Ishikawa (cell line): ENCODE measurements around the gene TAF4.

Experiments
- EP300 ChIP-seq: IDR thresholded peaks from 2 replicates; pipeline ENCODE4 v1.6.1; 2012; ENCODE audit warnings: borderline replicate concordance
- FOXM1 ChIP-seq: IDR thresholded peaks from 2 replicates; pipeline ENCODE4 v1.6.1; 2012; ENCODE audit warnings: low read depth, borderline replicate concordance
- RAD21 ChIP-seq: IDR thresholded peaks from 2 replicates; pipeline ENCODE4 v1.6.1; 2012; ENCODE audit warnings: low read depth
- REST ChIP-seq: IDR thresholded peaks from 2 replicates; pipeline ENCODE4 v1.6.1; 2012; ENCODE audit warnings: low read depth, mild to moderate bottlenecking
- TEAD4 ChIP-seq: IDR thresholded peaks from 2 replicates; pipeline ENCODE4 v1.6.1; 2012
- TF ChIP-seq, protein P1 (sequence below): IDR thresholded peaks from 2 replicates; pipeline ENCODE4 v1.6.1; 2012

DNA sequence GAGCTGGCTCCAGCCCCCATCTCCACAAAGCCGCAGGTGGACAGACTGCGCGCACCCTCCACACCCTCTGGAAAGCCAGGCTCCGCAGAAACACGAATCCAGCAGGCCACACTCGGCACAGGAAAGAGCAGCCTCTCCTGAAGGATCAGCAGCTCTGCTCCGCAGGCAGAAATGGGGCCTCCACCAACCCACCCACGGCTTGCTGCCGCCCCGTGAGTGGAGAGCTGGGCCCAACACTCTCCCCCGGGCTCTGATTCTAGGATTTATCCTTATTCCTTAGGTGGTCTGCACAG is 39.2 kb downstream of the TAF4 start:
- TF ChIP-seq, protein P1, sequence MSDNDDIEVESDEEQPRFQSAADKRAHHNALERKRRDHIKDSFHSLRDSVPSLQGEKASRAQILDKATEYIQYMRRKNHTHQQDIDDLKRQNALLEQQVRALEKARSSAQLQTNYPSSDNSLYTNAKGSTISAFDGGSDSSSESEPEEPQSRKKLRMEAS: no peak
- no peak for TF ChIP-seq FOXM1
- TF ChIP-seq EP300: no peak
- no peak for TF ChIP-seq REST
- no peak for TF ChIP-seq RAD21
- TF ChIP-seq TEAD4: no peak
